HG03095 (cell line): ENCODE measurements around the gene DYNC1I2.
"Not testable (repeated sequence)": the region's sequence is repeated elsewhere in the genome, so short reads cannot be mapped to it uniquely, and the experiment has no call there.

ENCODE experiments used
- ATAC-seq: cut with Tn5 transposase; IDR thresholded peaks from one replicate; pipeline ENCODE4 v1.9.1; 2021; ENCODE audit warnings: moderate library complexity; ENCODE audit not compliant: unreplicated experiment

The DYNC1I2 gene

GRCh38 chr2:171711351-171711750 lies 24.1 kb downstream of the DYNC1I2 start:
- ATAC-seq: no peak

GRCh38 chr2:171712051-171712450 lies 24.8 kb downstream of the DYNC1I2 start:
- no peak for ATAC-seq

GRCh38 chr2:171718720-171719119 lies 31.5 kb downstream of the DYNC1I2 start:
- ATAC-seq: peak; percentile 72

GRCh38 chr2:171719660-171720059 lies 32.4 kb downstream of the DYNC1I2 start:
- no peak for ATAC-seq

GRCh38 chr2:171723716-171724683 lies 36.7 kb downstream of the DYNC1I2 start:
- no peak for ATAC-seq

GRCh38 chr2:171726847-171727450 lies 39.7 kb downstream of the DYNC1I2 start:
- ATAC-seq: no peak

- no peak for ATAC-seq
Observed at GRCh38 chr2:171728989-171729951, 42.0 kb downstream of the DYNC1I2 start.

- no peak for ATAC-seq
Observed at GRCh38 chr2:171729952-171730317, 42.7 kb downstream of the DYNC1I2 start.

GRCh38 chr2:171735991-171736710 lies 48.9 kb downstream of the DYNC1I2 start:
- no peak for ATAC-seq

- ATAC-seq: no peak
Observed at GRCh38 chr2:171741189-171741588, 53.9 kb downstream of the DYNC1I2 start.

GRCh38 chr2:171742760-171743159 lies 55.5 kb downstream of the DYNC1I2 start:
- ATAC-seq: no peak

- no peak for ATAC-seq
Observed at GRCh38 chr2:171745141-171745540, 57.9 kb downstream of the DYNC1I2 start.

GRCh38 chr2:171745806-171746205 lies 58.5 kb downstream of the DYNC1I2 start:
- no peak for ATAC-seq

GRCh38 chr2:171747371-171747770 lies 60.1 kb downstream of the DYNC1I2 start:
- no peak for ATAC-seq

- no peak for ATAC-seq
Observed at GRCh38 chr2:171754254-171754939, 67.1 kb downstream of the DYNC1I2 start.

- ATAC-seq: not testable (repeated sequence)
Observed at GRCh38 chr2:171758762-171759161, 71.5 kb downstream of the DYNC1I2 start.

GRCh38 chr2:171761176-171761575 lies 73.9 kb downstream of the DYNC1I2 start:
- not testable (repeated sequence) for ATAC-seq

GRCh38 chr2:171762879-171763573 lies 75.8 kb downstream of the DYNC1I2 start:
- no peak for ATAC-seq

- ATAC-seq: no peak
Observed at GRCh38 chr2:171763602-171764001, 76.3 kb downstream of the DYNC1I2 start.
